ENCODE results near the gene PPP1R13B.

DNA sequence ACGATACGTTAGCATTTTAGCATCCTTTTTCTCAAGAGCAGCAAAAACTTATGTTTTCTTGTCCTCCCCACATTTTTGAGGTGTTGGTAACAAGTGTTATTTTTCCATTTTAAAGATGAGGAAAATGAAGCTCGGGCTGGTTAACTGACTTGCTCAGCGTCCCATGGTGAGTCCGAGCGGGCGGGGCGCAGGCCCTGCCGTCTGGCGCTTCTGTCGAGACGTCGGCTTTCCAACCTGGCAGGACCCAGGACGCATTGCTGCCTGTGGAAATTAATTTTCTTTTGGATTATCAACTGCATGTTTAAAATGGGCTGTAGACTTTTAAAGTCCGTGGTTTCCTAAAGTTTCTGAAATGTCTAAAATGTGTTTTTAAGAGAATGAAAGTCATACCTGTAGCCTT lies 162.5 kb downstream of the PPP1R13B start:
- TF ChIP-seq TCF7L2 (IDR thresholded peaks at IDR 0.05; ENCODE audit: borderline replicate concordance, extremely low read depth, insufficient read depth, insufficient read length) (no peak), CBX3 (IDR thresholded peaks at IDR 0.05; ENCODE audit: low read depth) (no peak)
